Adrenal gland (tissue), 5 donors: ENCODE measurements around the gene AGK.

Source experiments
- CTCF ChIP-seq, 6 experiments: fragments of 450-650 bp in 4 of 6; fragments of 200-600 bp in 2 of 6; sonication (generic) in 1 of 6; IDR thresholded peaks; 1 replicate in 5 of 6; 2 replicates in 1 of 6; pipeline versions ENCODE4 v1.5.1 to v1.8.0; 2016 to 2021; ENCODE audit warnings: antibody characterized with exemption in 6 of 6, mild to moderate bottlenecking in 2 of 6, moderate library complexity in 1 of 6
- POLR2A ChIP-seq, 2 donors: fragments of 450-650 bp; IDR thresholded peaks; one replicate each; pipeline ENCODE4 v1.6.1; 2017; ENCODE audit warnings: antibody characterized with exemption in 2 of 2, mild to moderate bottlenecking in 2 of 2, moderate library complexity in 1 of 2
- donor health status: DM: no; HTN: no; CAD: no.

- TF ChIP-seq CTCF (IDR thresholded peaks at IDR 0.05) (no peak), POLR2A (IDR thresholded peaks at IDR 0.05) (no peak)
These were observed 95.7 kb downstream of the AGK start for GRCh38 chr7:141646826-141647480.
